Cerebellar cortex (tissue), 1 donor: Measurements from ENCODE around the gene DNAH8.
"Not testable (repeated sequence)": the region's sequence is repeated elsewhere in the genome, so short reads cannot be mapped to it uniquely, and the experiment has no call there.

Source experiments
- DNase-seq: peaks from one replicate; pipeline ENCODE4 v3.0.0-alpha.2; 2015; ENCODE audit warnings: low spot score

Gene DNAH8

GRCh38 chr6:38699702-38700101, 15.4 kb upstream of the DNAH8 start:
- DNase-seq: not testable (repeated sequence)

- DNase-seq: no peak
Measured at GRCh38 chr6:38701551-38701950, 13.6 kb upstream of the DNAH8 start.

GRCh38 chr6:38702558-38703397, 12.3 kb upstream of the DNAH8 start, which contains the start of gene GLO1:
GLO1 (minus strand) TSS chr6:38703145; CDS start chr6:38703054, 91 bp downstream.
- peak; percentile 99 for DNase-seq

GRCh38 chr6:38703949-38704590, 11.0 kb upstream of the DNAH8 start:
- no peak for DNase-seq

DNA sequence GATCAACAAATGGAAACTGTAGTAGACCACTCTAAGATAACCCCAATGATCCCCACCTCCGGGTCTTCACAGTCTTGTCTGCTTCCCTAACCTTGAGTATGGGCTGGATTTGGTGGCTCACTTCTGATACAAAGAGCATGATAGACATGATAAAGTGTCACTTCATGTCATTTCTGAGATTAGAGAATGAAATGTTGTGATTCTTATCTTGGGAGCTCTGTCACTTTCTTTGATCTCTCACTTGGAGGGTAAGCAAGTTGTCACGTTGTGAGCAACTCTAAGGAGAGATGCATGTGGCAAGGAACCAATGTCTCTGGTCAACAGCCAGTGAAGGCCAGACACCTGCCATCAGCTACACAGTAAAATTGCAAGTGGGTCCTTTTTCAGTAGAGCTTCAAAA, 9.2 kb upstream of the DNAH8 start:
- DNase-seq: no peak

DNA sequence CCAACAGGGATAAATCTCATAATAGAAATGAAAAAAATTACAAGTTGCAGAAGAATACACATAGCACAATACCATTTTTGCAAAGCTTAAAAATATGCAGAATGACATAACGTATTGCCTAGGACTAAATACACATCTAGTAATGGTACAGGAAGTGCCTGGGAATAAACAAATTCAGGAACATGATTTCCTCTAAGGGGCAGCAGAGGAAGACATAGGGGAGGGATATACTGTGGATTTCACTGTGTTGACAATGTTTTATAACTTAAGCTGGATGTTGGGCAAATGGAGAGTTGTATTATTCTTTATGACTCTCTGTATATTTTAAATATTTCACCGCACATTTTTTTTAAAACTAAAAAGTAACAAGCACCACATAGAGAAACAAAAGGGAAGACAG, 6.6 kb upstream of the DNAH8 start:
- DNase-seq: no peak

DNA sequence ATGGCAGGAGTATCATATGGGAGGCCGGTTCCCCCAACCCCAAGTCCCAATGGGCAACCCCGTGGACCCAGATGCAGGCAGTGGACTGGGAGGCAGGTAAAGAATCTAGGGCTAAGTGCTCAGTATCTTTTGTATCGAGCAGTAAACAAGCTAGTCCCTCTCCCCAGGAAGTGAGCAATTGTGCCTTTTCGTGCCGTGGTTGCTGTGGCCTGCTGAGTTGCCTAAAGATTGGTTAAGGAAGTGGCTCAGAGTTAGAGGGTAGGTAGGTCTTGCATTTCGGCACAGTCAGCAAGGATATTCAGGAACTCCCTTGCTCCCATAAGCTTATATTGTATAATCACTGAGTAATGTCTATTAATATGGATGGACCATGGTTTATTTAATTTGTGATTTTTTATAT, 1.3 kb upstream of the DNAH8 start:
- DNase-seq: no peak

DNA sequence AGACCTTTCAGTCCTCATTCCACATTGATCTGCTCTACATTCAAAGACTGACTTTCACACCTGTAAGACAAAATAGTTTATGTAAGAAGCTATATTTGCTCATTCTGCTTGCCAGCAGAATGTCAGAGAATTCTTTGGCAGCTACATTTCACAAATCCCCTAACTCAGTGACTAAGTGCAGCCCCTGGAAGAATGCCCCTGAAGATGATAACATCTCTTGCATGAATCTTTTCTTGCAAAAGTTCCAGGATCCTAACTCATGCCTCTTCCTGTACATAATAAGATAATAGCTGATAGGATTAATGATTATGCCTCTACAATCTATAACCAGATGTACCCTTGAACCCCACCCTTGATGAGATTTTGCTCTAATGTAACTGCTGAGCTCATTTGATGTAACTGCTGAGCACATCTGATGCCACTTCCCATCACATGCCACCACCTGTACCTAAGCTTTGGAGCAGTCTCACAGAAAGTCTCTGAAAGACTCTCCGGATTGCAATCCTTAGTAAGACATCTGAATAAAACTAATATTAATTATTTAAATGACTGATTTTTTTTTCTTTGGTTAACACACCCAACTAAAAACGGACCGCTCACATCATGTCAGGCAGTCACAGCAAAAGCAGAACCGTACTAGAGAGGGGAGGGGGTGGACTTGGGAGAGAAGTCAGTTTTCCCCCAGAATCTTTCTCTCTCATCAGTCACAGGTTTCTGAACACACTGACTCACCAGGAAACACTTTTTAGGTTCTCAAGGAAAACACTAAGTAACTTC, 684 bp upstream of the DNAH8 start:
- DNase-seq: no peak

DNA sequence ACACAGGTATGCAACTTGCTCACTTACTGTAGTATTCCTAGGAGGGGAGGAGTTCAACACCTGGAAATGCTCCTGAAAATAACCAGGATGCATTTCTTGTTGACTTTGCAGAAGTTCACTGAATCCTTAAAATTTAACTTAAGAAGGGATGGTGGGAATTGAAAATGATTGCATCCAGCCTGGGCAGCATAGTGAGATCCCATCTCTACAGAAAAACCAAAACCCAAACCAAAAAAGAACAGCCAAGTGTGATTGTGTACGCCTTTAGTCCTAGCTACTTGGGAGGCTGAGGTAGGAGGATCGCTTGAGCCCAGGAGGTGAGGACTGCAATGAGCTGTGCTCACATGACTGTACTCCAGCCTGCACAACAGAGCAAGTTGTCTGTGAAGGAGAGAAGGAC, 1.7 kb downstream of the DNAH8 start:
- DNase-seq: no peak

DNA sequence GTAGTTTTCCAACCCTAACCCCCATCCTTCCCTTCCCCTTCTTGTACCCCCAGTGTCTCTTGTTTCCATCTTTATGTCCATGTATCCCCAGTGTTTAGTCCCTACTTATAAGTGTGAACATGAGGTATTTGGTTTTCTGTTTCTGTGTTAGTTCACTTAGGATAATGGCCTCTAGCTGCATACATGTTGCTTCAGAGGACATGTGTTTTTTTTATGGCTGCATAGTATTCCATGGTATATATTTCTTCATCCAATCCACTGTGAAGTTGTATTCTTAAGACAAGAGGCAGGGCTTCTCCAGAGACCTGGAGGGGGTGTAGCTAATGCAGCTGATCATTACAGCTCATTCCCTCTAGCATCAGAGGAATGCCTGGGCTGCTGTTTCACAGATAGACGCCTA, 4.2 kb downstream of the DNAH8 start:
- DNase-seq: no peak

- no peak for DNase-seq
Measured at GRCh38 chr6:38720295-38720694, 5.2 kb downstream of the DNAH8 start.

- no peak for DNase-seq
Measured at GRCh38 chr6:38722038-38722437, 6.9 kb downstream of the DNAH8 start.

DNA sequence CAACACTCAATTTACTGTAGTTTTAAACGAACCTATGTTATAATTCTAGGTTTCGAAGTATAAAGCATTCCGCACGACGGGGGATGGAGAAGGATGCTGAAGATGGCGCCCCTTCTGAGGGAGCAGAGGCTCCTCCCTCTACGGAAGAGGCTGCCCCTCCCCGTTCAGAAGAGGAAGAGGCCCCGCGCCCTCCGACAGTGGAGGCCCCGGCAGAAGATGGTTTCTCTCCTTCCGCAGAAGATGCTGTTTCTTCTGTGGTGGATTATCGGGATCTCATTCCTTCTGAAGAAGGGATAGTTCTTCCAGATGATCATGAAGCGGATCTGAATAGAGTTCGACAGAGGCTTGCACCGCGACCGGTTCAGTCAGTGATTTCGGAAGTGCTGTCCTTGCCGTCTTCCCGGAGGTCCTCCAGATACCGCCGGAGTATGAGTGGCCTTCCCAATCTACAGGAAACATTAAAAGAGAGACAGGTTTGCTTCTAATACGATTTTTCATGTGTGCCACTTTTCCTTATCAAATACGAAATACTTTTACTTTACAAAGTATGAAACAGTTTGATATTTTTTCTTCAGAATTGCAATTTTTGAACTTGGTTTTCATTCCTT, 7.7 kb downstream of the DNAH8 start:
- no peak for DNase-seq

DNA sequence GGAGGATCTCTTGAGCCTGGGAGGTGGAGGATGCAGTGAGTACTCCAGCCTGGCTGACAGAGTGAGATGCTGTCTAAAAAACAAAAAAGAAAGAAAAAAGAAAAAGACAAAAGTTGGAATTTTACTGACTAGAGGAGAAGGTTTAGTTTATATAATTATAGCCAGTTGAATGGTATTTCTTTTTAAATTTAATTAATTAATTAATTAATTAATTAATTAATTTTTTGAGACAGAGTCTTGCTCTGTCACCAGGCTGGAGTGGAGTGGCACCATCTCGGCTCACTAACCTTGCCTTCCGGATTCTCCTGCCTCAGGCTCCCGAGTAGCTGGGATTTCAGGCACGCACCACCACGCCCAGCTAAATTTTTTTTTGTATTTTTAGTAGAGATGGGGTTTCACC, 8.7 kb downstream of the DNAH8 start:
- DNase-seq: no peak

DNA sequence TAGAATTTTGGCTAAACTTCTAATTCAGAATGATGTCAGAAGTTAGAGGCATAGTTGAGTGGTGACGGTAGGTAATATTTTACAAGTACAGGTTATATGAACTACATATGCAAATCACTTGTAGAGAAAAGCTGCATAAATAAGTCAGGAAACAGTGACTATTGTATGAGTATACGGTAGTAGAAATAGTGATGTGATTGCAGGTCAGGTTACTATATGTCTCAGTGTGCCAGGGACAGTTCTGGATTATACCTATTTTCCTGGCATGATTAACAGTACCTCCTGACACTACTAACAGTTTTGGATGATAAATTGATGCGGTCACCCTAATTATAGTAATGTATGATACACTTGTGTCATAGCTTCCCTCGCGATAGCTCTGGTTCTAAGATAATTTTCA, 9.2 kb downstream of the DNAH8 start:
- DNase-seq: no peak

- no peak for DNase-seq
Measured at GRCh38 chr6:38725414-38726183, 10.5 kb downstream of the DNAH8 start.

- DNase-seq: no peak
Measured at GRCh38 chr6:38728203-38728602, 13.1 kb downstream of the DNAH8 start.

DNA sequence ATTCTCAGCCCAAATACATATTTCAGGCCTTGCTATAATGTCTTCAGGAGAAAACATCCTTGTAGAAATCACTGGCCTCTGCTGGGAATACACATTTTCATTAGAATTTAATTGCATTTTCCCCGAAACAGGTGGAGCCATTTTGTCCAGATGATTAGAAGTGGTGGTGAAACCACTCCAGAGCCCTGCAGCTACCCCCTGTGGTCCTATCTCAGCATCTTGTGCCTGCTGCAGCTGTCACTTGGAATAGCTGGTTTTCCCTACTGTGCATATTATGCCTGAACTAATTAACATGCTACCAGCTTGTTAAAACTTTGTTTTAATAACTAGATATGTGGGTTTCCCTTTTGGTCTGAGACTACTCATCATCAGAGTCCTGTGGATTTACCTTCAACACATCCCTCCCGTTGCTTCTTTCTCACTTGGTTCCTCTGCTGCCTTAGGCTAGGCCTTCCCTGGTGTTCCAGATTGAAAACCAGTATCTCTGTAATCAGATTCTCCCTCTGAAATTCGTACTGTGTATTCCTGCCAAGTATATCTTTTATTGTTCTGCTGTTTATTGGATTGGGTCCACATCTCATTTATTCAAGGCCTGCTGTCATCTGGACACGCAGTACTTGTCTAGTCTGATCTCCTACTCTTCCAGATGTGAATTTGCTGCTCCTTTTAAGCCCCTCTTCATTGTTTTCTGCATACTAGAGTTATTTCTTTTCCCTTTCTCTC, 15.2 kb downstream of the DNAH8 start:
- DNase-seq: peak; percentile 24

DNA sequence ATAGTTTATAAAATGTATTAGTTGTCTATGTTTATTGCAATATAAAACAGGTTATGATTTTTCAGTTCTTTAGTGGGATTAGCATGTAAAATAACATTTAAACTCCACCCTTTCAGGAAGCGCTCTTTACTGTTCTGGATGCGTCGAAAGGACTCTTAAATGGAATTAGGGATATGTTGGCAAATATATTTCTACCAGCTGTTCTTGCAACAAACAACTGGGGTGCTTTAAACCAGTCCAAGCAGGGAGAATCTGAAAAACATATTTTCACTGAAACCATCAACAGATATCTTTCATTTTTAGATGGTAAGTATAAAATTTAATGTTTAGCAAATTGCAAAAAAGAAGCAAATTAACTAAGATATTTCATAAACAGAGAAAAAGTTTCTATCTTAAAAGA, 21.8 kb downstream of the DNAH8 start:
- DNase-seq: no peak

- DNase-seq: no peak
Measured at GRCh38 chr6:38738261-38738660, 23.1 kb downstream of the DNAH8 start.

GRCh38 chr6:38739532-38739931, 24.4 kb downstream of the DNAH8 start:
- no peak for DNase-seq
